Measurements from ENCODE around the gene EHHADH. TPM values are rescaled to one million over a fixed set of nuclear protein-coding genes. Genes with fewer than 3 reads are reported as not detected.

Gene EHHADH
- total and polyA plus RNA-seq, 2 of the 13 experiments (the other 11 are each of a cell fraction or from before 2014, with no cell fraction given) = 14.5 to 38.9 TPM

- TF ChIP-seq SATB2 (CRISPR knock-in tag; IDR thresholded peaks at IDR 0.05) = peak; percentile 84; the same call in 1 of the 2 replicates
- TF ChIP-seq ZBTB37 (CRISPR knock-in tag; IDR thresholded peaks at IDR 0.05) = no peak
- no peak for TF ChIP-seq ARHGAP35 (CRISPR knock-in tag; IDR thresholded peaks at IDR 0.05; ENCODE audit: borderline replicate concordance)
- TF ChIP-seq ATF4 (CRISPR knock-in tag; IDR thresholded peaks at IDR 0.05) = no peak
- TF ChIP-seq NR2F6 (IDR thresholded peaks at IDR 0.05) = no peak
- TF ChIP-seq NR2F6 (CRISPR knock-in tag; IDR thresholded peaks at IDR 0.05) = no peak
- TF ChIP-seq ADNP (CRISPR knock-in tag; IDR thresholded peaks at IDR 0.05) = no peak
- TF ChIP-seq THAP11 (CRISPR knock-in tag; IDR thresholded peaks at IDR 0.05) = no peak
- TF ChIP-seq, protein P1, sequence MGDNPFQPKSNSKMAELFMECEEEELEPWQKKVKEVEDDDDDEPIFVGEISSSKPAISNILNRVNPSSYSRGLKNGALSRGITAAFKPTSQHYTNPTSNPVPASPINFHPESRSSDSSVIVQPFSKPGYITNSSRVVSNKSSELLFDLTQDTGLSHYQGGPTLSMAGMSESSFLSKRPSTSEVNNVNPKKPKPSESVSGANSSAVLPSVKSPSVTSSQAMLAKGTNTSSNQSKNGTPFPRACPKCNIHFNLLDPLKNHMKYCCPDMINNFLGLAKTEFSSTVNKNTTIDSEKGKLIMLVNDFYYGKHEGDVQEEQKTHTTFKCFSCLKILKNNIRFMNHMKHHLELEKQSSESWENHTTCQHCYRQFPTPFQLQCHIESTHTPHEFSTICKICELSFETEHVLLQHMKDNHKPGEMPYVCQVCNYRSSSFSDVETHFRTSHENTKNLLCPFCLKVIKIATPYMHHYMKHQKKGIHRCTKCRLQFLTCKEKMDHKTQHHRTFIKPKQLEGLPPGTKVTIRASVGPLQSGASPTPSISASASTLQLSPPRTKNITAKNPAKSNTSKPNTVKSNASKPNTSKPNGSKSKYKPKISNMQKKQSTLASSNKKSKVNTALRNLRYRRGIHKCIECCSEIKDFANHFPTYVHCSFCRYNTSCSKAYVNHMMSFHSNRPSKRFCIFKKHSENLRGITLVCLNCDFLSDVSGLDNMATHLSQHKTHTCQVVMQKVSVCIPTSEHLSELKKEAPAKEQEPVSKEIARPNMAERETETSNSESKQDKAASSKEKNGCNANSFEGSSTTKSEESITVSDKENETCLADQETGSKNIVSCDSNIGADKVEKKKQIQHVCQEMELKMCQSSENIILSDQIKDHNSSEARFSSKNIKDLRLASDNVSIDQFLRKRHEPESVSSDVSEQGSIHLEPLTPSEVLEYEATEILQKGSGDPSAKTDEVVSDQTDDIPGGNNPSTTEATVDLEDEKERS (CRISPR knock-in tag; IDR thresholded peaks at IDR 0.05) = no peak
- no peak for TF ChIP-seq MEF2D (CRISPR knock-in tag; IDR thresholded peaks at IDR 0.05)
- no peak for TF ChIP-seq ZNF296 (CRISPR knock-in tag; conservative IDR thresholded peaks at IDR 0.05)
- no peak for TF ChIP-seq ZNF720 (CRISPR knock-in tag; IDR thresholded peaks at IDR 0.05)
- TF ChIP-seq, protein P2, sequence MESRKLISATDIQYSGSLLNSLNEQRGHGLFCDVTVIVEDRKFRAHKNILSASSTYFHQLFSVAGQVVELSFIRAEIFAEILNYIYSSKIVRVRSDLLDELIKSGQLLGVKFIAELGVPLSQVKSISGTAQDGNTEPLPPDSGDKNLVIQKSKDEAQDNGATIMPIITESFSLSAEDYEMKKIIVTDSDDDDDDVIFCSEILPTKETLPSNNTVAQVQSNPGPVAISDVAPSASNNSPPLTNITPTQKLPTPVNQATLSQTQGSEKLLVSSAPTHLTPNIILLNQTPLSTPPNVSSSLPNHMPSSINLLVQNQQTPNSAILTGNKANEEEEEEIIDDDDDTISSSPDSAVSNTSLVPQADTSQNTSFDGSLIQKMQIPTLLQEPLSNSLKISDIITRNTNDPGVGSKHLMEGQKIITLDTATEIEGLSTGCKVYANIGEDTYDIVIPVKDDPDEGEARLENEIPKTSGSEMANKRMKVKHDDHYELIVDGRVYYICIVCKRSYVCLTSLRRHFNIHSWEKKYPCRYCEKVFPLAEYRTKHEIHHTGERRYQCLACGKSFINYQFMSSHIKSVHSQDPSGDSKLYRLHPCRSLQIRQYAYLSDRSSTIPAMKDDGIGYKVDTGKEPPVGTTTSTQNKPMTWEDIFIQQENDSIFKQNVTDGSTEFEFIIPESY (CRISPR knock-in tag; IDR thresholded peaks at IDR 0.05) = no peak
- TF ChIP-seq ZNF792 (CRISPR knock-in tag; IDR thresholded peaks at IDR 0.05) = no peak
- TF ChIP-seq ZNF451 (CRISPR knock-in tag; IDR thresholded peaks at IDR 0.05) = 0 out of 2 replicates have a peak, but pooled peaks have one; percentile 42
- peak; percentile 23; the same call in 1 of the 2 replicates for TF ChIP-seq ZNF331 (CRISPR knock-in tag; IDR thresholded peaks at IDR 0.05)
- TF ChIP-seq ELF4 (CRISPR knock-in tag; IDR thresholded peaks at IDR 0.05; ENCODE audit: borderline replicate concordance) = no peak
- no peak for TF ChIP-seq ZNF598 (CRISPR knock-in tag; IDR thresholded peaks at IDR 0.05; ENCODE audit: borderline replicate concordance)
- TF ChIP-seq ZNF839 (CRISPR knock-in tag; IDR thresholded peaks at IDR 0.05; ENCODE audit: borderline replicate concordance) = 0 out of 2 replicates have a peak, but pooled peaks have one; percentile 52
- TF ChIP-seq ONECUT2 (CRISPR knock-in tag; IDR thresholded peaks at IDR 0.05) = no peak
- no peak for TF ChIP-seq MTA3 (CRISPR knock-in tag; IDR thresholded peaks at IDR 0.05)
- TF ChIP-seq, protein P3, sequence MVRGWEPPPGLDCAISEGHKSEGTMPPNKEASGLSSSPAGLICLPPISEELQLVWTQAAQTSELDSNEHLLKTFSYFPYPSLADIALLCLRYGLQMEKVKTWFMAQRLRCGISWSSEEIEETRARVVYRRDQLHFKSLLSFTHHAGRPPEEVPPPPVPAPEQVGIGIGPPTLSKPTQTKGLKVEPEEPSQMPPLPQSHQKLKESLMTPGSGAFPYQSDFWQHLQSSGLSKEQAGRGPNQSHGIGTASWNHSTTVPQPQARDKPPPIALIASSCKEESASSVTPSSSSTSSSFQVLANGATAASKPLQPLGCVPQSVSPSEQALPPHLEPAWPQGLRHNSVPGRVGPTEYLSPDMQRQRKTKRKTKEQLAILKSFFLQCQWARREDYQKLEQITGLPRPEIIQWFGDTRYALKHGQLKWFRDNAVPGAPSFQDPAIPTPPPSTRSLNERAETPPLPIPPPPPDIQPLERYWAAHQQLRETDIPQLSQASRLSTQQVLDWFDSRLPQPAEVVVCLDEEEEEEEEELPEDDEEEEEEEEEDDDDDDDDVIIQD (CRISPR knock-in tag; IDR thresholded peaks at IDR 0.05; ENCODE audit: low read depth) = no peak
Observed at GRCh38 chr3:185152410-185153170, 101.3 kb downstream of the EHHADH start, which contains the start of gene C3orf70 (continued).
